ENCODE results near the gene PNCK. TPM values are rescaled to one million over a fixed set of nuclear protein-coding genes. Genes with fewer than 3 reads are reported as not detected.

Gene PNCK
- total RNA-seq, 2 experiments from 2014 or later = 0.30 to 0.71 TPM

- DNase-seq (no peak), ATAC-seq (no peak)
- H3K4me1 Mint-ChIP-seq = peaks cover 12% of the 10 kb centered on the region
- no peak overlapping the region for H3K27ac Mint-ChIP-seq
- intact Hi-C loops (cut with DNase I, micrococcal nuclease) = no loop called here
- POLR2A ChIA-PET = no interaction called here
- H3K36me3 Mint-ChIP-seq (ENCODE audit: low read depth) = no peaks in the 10 kb centered on the region
- no peaks in the 10 kb centered on the region for H3K9me3 Mint-ChIP-seq (ENCODE audit: low read depth)
- CTCF ChIA-PET = interaction anchor here (0.7 to 1.9 kb wide), 2 partner anchors 22 to 27 kb away, joined by 3 to 4 read pairs; no protein-coding TSS in a partner anchor
- no peak overlapping the region for H3K4me3 Mint-ChIP-seq
- peaks cover 29% of the 10 kb centered on the region for H3K27me3 Mint-ChIP-seq
Measured at GRCh38 chrX:153642051-153642654, 31.5 kb downstream of the PNCK start.

- intact Hi-C loops (cut with DNase I, micrococcal nuclease) = no loop called here
- H3K27ac Mint-ChIP-seq = no peak overlapping the region
- DNase-seq = no peak
- peaks cover 29% of the 10 kb centered on the region for H3K27me3 Mint-ChIP-seq
- ChIA-PET CTCF (interaction anchor here (0.7 to 1.9 kb wide), 4 partner anchors 22 to 102 kb away, joined by 3 to 4 read pairs (median 3); no protein-coding TSS in a partner anchor), POLR2A (no interaction called here)
- peaks cover 12% of the 10 kb centered on the region for H3K4me1 Mint-ChIP-seq
- no peak for ATAC-seq
- no peaks in the 10 kb centered on the region for H3K9me3 Mint-ChIP-seq (ENCODE audit: low read depth)
- no peaks in the 10 kb centered on the region for H3K36me3 Mint-ChIP-seq (ENCODE audit: low read depth)
- H3K4me3 Mint-ChIP-seq = no peak overlapping the region
Measured at GRCh38 chrX:153641627-153642026, 32.0 kb downstream of the PNCK start.

- Mint-ChIP-seq H3K36me3 (ENCODE audit: low read depth) (no peaks in the 10 kb centered on the region), H3K4me3 (no peak overlapping the region), H3K4me1 (peaks cover 12% of the 10 kb centered on the region), H3K27ac (no peak overlapping the region), H3K27me3 (peaks cover 24% of the 10 kb centered on the region), H3K9me3 (ENCODE audit: low read depth) (no peaks in the 10 kb centered on the region)
- ChIA-PET POLR2A (no interaction called here), CTCF (interaction anchor here (0.6 to 1.9 kb wide), 5 partner anchors 10 to 102 kb away, joined by 3 to 4 read pairs (median 3); no protein-coding TSS in a partner anchor)
- ATAC-seq (no peak), DNase-seq (no peak)
- intact Hi-C loops (cut with DNase I, micrococcal nuclease) = no loop called here
Measured at GRCh38 chrX:153640736-153641575, 32.7 kb downstream of the PNCK start.

GRCh38 chrX:153640045-153640686 lies 33.4 kb downstream of the PNCK start:
- ChIA-PET POLR2A (no interaction called here), CTCF (interaction anchor here (0.6 to 1.9 kb wide), 4 partner anchors 11 to 28 kb away, joined by 3 to 4 read pairs (median 4); no protein-coding TSS in a partner anchor)
- H3K36me3 Mint-ChIP-seq (ENCODE audit: low read depth) = no peaks in the 10 kb centered on the region
- peaks cover 12% of the 10 kb centered on the region for H3K4me1 Mint-ChIP-seq
- intact Hi-C loops (cut with DNase I, micrococcal nuclease) = no loop called here
- H3K27me3 Mint-ChIP-seq = peaks cover 21% of the 10 kb centered on the region
- H3K4me3 Mint-ChIP-seq = no peak overlapping the region
- H3K27ac Mint-ChIP-seq = no peak overlapping the region
- DNase-seq (no peak), ATAC-seq (no peak)
- H3K9me3 Mint-ChIP-seq (ENCODE audit: low read depth) = no peaks in the 10 kb centered on the region

GRCh38 chrX:153639177-153640044 lies 34.2 kb downstream of the PNCK start:
- intact Hi-C loops (cut with DNase I, micrococcal nuclease) = no loop called here
- peaks cover 18% of the 10 kb centered on the region for H3K27me3 Mint-ChIP-seq
- ChIA-PET CTCF (interaction anchor here (0.7 kb wide), 1 partner anchor 27 kb away, joined by 3 read pairs; no protein-coding TSS in a partner anchor), POLR2A (no interaction called here)
- DNase-seq = no peak
- ATAC-seq = no peak
- no peak overlapping the region for H3K4me3 Mint-ChIP-seq
- peaks cover 12% of the 10 kb centered on the region for H3K4me1 Mint-ChIP-seq
- no peaks in the 10 kb centered on the region for H3K36me3 Mint-ChIP-seq (ENCODE audit: low read depth)
- no peaks in the 10 kb centered on the region for H3K9me3 Mint-ChIP-seq (ENCODE audit: low read depth)
- no peak overlapping the region for H3K27ac Mint-ChIP-seq

GRCh38 chrX:153638436-153639176 lies 35.0 kb downstream of the PNCK start:
- ATAC-seq (no peak), DNase-seq (no peak)
- no peaks in the 10 kb centered on the region for H3K9me3 Mint-ChIP-seq (ENCODE audit: low read depth)
- ChIA-PET POLR2A (no interaction called here), CTCF (no interaction called here)
- intact Hi-C loops (cut with DNase I, micrococcal nuclease) = no loop called here
- H3K4me3 Mint-ChIP-seq = no peak overlapping the region
- H3K27ac Mint-ChIP-seq = no peak overlapping the region
- peaks cover 12% of the 10 kb centered on the region for H3K4me1 Mint-ChIP-seq
- H3K27me3 Mint-ChIP-seq = peaks cover 16% of the 10 kb centered on the region
- no peaks in the 10 kb centered on the region for H3K36me3 Mint-ChIP-seq (ENCODE audit: low read depth)

GRCh38 chrX:153638041-153638371 lies 35.6 kb downstream of the PNCK start:
- ChIA-PET CTCF (no interaction called here), POLR2A (no interaction called here)
- intact Hi-C loops (cut with DNase I, micrococcal nuclease) = no loop called here

GRCh38 chrX:153637121-153638040 lies 36.2 kb downstream of the PNCK start:
- no peak overlapping the region for H3K27ac Mint-ChIP-seq
- peaks cover 6% of the 10 kb centered on the region for H3K27me3 Mint-ChIP-seq
- intact Hi-C loops (cut with DNase I, micrococcal nuclease) = no loop called here
- H3K9me3 Mint-ChIP-seq (ENCODE audit: low read depth) = no peaks in the 10 kb centered on the region
- DNase-seq (no peak), ATAC-seq (no peak)
- H3K4me1 Mint-ChIP-seq = peaks cover 4% of the 10 kb centered on the region
- POLR2A ChIA-PET = no interaction called here
- H3K4me3 Mint-ChIP-seq = no peak overlapping the region
- H3K36me3 Mint-ChIP-seq (ENCODE audit: low read depth) = no peaks in the 10 kb centered on the region
- CTCF ChIA-PET = interaction anchor here (1.6 kb wide), 1 partner anchor 30 kb away, joined by 7 read pairs; no protein-coding TSS in a partner anchor

More at GRCh38 chrX:153638041-153638371, 35.6 kb downstream of the PNCK start:
- DNase-seq = no peak
- Mint-ChIP-seq H3K4me3 (no peak overlapping the region), H3K9me3 (ENCODE audit: low read depth) (no peaks in the 10 kb centered on the region), H3K27me3 (peaks cover 11% of the 10 kb centered on the region), H3K36me3 (ENCODE audit: low read depth) (no peaks in the 10 kb centered on the region), H3K27ac (no peak overlapping the region), H3K4me1 (peaks cover 9% of the 10 kb centered on the region)
- ATAC-seq = no peak

GRCh38 chrX:153636716-153637115 lies 36.9 kb downstream of the PNCK start:
- Mint-ChIP-seq H3K4me1 (peaks cover 4% of the 10 kb centered on the region), H3K27ac (no peak overlapping the region), H3K4me3 (no peak overlapping the region), H3K36me3 (ENCODE audit: low read depth) (no peaks in the 10 kb centered on the region), H3K9me3 (ENCODE audit: low read depth) (no peaks in the 10 kb centered on the region), H3K27me3 (peaks cover 6% of the 10 kb centered on the region)
- ChIA-PET POLR2A (no interaction called here), CTCF (interaction anchor here (0.7 to 1.6 kb wide), 5 partner anchors 27 to 792 kb away, joined by 3 to 7 read pairs (median 5); partner anchors contain the start of gene ATP6AP1)
- intact Hi-C loops (cut with DNase I, micrococcal nuclease) = no loop called here
- DNase-seq (no peak), ATAC-seq (peak; percentile 12)

Measured in activated CD4-positive, alpha-beta T cell treated with anti-CD3 and anti-CD28 coated beads for 36 hours (primary cell).